Esophagus muscularis mucosa (tissue), 4 donors: Measurements from ENCODE around the gene CNNM2. TPM values are rescaled to one million over a fixed set of nuclear protein-coding genes. Genes with fewer than 3 reads are reported as not detected.

ENCODE experiments used
- DNase-seq: peaks from one replicate; pipeline ENCODE4 v3.0.0-alpha.2; 2017; ENCODE audit errors: extremely low spot score
- H3K27ac ChIP-seq, 4 donors: fragments of 200-600 bp; sonication (generic); replicated peaks in 1 of 4; 1 replicate in 3 of 4; 2 replicates in 1 of 4; pipeline ENCODE4 v1.5.1; 2016 to 2019; ENCODE audit warnings: mild to moderate bottlenecking in 1 of 4
- H3K27me3 ChIP-seq, 4 donors: fragments of 200-600 bp; sonication (generic); one replicate each; pipeline versions ENCODE4 v1.5.1 to v1.6.0; 2016 to 2019
- H3K36me3 ChIP-seq, 4 donors: fragments of 200-600 bp; sonication (generic); one replicate each; pipeline ENCODE4 v1.5.1; 2016 to 2019
- H3K4me1 ChIP-seq, 4 donors: fragments of 200-600 bp; sonication (generic); one replicate each; pipeline ENCODE4 v1.5.1; 2016 to 2019
- H3K4me3 ChIP-seq, 4 donors: fragments of 200-600 bp; sonication (generic); 1 replicate in 2 of 4; 2 replicates in 2 of 4; pipeline ENCODE4 v1.5.1; 2016 to 2019; ENCODE audit warnings: mild to moderate bottlenecking in 4 of 4, moderate library complexity in 1 of 4
- H3K9me3 ChIP-seq, 4 donors: fragments of 200-600 bp; sonication (generic); 1 replicate in 3 of 4; 2 replicates in 1 of 4; pipeline ENCODE4 v1.5.1; 2016 to 2019
- EP300 ChIP-seq: sonication (generic); formaldehyde crosslinking; IDR thresholded peaks from one replicate; pipeline ENCODE4 v1.6.1; 2017; ENCODE audit warnings: antibody characterized with exemption
- POLR2A ChIP-seq: fragments of 450-650 bp; IDR thresholded peaks from one replicate; pipeline ENCODE4 v1.6.1; 2017; ENCODE audit warnings: antibody characterized with exemption, moderate library complexity, mild to moderate bottlenecking, low read depth
- POLR2AphosphoS5 ChIP-seq, 2 donors: sonication (generic); formaldehyde crosslinking; IDR thresholded peaks; one replicate each; pipeline ENCODE4 v1.6.1; 2017; ENCODE audit warnings: antibody characterized with exemption in 2 of 2
- WGBS: methylation state at CpG from one replicate; pipeline ENCODE4 v1.1.5; 2018; 5-methylcytosine and 5-hydroxymethylcytosine counted together
- intact Hi-C: fragments of 100-400 bp; cut with DNase I; formaldehyde crosslinking; loops from one replicate; pipeline ENCODE4 v1.15.1; 2023
- total RNA-seq, 4 donors: library from RNA; depleted of rRNA; stranded (reverse); fragments of >200 nt; gene quantifications; one replicate each; pipeline versions ENCODE4 v1.1.0 to v1.2.1, GENCODE V29; 2016
- TF ChIP-seq, protein P1 (sequence below), 3 experiments: fragments of 200-600 bp in 2 of 3; fragments of 450-650 bp in 1 of 3; sonication (generic) in 2 of 3; IDR thresholded peaks; one replicate each; pipeline ENCODE4 v1.5.1; 2017 to 2019; ENCODE audit warnings: antibody characterized with exemption in 3 of 3, mild to moderate bottlenecking in 2 of 3, moderate library complexity in 1 of 3

The CNNM2 gene
- total RNA-seq, 4 donors from 2014 or later: 4.0 to 9.3 (median 5.4) TPM

DNA sequence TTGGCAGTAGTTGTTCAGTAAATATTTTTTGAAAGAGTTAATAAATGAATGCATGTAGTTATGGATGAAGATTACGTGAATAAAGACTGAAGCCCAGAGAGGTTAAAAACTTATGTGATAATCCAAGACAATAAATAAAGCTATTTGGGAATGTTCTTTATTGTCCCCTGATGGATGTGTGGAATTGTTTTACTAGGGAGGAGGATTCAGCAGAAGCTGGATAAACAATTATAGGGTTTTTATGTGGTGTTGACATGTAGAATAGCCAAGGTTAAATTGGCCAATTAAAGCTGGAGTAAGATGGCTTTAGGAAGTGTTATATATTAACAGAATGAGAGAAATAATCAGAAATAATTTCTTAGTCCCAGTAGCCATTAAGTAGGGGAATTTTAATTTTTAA is 66.0 kb downstream of the CNNM2 start:
- intact Hi-C loops: no loop called here
- TF ChIP-seq EP300 (no peak), POLR2A (no peak), POLR2AphosphoS5 (IDR thresholded peaks at IDR 0.05) (no peak)
- TF ChIP-seq, protein P1, sequence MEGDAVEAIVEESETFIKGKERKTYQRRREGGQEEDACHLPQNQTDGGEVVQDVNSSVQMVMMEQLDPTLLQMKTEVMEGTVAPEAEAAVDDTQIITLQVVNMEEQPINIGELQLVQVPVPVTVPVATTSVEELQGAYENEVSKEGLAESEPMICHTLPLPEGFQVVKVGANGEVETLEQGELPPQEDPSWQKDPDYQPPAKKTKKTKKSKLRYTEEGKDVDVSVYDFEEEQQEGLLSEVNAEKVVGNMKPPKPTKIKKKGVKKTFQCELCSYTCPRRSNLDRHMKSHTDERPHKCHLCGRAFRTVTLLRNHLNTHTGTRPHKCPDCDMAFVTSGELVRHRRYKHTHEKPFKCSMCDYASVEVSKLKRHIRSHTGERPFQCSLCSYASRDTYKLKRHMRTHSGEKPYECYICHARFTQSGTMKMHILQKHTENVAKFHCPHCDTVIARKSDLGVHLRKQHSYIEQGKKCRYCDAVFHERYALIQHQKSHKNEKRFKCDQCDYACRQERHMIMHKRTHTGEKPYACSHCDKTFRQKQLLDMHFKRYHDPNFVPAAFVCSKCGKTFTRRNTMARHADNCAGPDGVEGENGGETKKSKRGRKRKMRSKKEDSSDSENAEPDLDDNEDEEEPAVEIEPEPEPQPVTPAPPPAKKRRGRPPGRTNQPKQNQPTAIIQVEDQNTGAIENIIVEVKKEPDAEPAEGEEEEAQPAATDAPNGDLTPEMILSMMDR (IDR thresholded peaks at IDR 0.05): no peak
- peaks cover 0 to 6% (median 2%) of the 10 kb centered on the region in 4 donors for H3K4me1 ChIP-seq
- H3K9me3 ChIP-seq: no peaks in the 10 kb centered on the region
- no peak overlapping the region for H3K4me3 ChIP-seq
- no peaks in the 10 kb centered on the region for H3K36me3 ChIP-seq
- no peak for DNase-seq
- no peaks in the 10 kb centered on the region for H3K27me3 ChIP-seq
- H3K27ac ChIP-seq: no peak overlapping the region
- WGBS: 97% methylated on average over 1 of the region's 1 CpG

DNA sequence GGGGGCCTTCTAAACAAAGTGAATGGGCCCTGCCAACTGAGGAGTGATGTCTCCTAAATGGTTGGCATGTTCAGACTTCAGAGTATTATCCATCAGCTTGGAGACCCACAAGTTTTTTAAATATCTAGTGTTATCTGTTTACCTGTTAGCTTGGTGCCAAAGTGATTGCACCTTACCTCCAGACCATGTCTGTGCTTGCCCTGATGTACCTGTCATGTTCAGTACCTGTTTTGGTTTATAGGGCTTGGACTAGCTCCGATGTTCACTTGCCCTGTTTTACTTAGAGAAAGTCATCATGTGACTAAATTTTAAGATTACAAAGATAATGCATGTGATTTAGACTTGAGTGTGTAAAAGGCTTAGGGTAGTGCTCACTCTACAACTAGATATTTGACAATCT is 67.7 kb downstream of the CNNM2 start:
- TF ChIP-seq, protein P1 (IDR thresholded peaks at IDR 0.05): no peak
- no peak for TF ChIP-seq POLR2A
- no peak for TF ChIP-seq POLR2AphosphoS5 (IDR thresholded peaks at IDR 0.05)
- no peak for TF ChIP-seq EP300
- no peaks in the 10 kb centered on the region for H3K9me3 ChIP-seq
- no peaks in the 10 kb centered on the region for H3K27me3 ChIP-seq
- H3K36me3 ChIP-seq: no peaks in the 10 kb centered on the region
- intact Hi-C loops: no loop called here
- 100% methylated on average over 1 of the region's 1 CpG for WGBS
- peaks cover 0 to 6% (median 2%) of the 10 kb centered on the region in 4 donors for H3K4me1 ChIP-seq
- no peak overlapping the region for H3K4me3 ChIP-seq
- no peak for DNase-seq
- H3K27ac ChIP-seq: no peak overlapping the region

DNA sequence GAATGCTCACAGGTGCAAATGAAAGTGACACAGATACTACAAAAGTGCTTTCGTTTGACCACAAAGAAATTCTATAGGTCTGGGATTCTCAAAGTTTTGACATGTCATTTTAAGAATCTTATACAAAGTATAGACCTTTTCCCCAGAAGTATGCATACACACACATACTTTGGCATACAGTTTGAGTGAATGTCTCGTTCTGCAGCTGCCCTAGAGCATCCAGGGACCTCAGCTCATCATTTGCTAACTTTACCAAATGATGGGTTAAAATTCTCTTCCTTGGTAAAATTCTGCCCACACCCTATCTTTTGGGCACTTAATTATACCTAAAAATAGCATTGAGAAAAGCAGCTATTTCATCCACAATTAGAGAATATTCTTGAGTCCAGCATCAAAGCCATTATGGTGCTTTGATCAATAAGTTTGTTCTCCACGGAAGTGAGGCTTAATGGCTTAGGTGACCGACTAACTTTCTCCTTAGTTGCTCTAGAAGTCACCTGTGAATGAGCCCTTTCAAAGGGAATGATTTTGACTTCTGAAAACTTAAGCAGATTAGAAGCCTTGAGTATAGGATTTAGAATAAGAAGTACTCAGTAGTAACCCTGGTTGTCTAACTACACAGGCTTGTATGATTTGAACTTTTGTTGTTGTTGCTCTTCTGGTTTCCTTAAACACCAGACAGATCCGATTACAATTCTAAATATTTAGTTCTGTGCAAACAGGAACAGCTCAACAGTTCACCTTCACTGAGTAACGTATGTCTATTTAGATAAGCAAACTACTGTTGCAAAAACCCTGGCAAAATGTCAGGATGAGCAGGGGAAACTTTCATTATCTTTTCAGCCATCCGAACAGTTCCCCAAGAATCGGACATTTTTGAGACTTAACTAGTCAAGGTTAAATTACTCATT is 70.6 kb downstream of the CNNM2 start:
- no peak for TF ChIP-seq POLR2AphosphoS5 (IDR thresholded peaks at IDR 0.05)
- no peak for TF ChIP-seq EP300
- TF ChIP-seq, protein P1 (IDR thresholded peaks at IDR 0.05): no peak
- no peak for TF ChIP-seq POLR2A
- no peaks in the 10 kb centered on the region for H3K36me3 ChIP-seq
- no peak overlapping the region for H3K4me3 ChIP-seq
- 51% methylated on average over 8 of the region's 8 CpGs for WGBS
- no peaks in the 10 kb centered on the region for H3K27me3 ChIP-seq
- no peak overlapping the region for H3K27ac ChIP-seq
- intact Hi-C loops: no loop called here
- peaks cover 0 to 6% (median 2%) of the 10 kb centered on the region in 4 donors for H3K4me1 ChIP-seq
- DNase-seq: no peak
- H3K9me3 ChIP-seq: no peaks in the 10 kb centered on the region

DNA sequence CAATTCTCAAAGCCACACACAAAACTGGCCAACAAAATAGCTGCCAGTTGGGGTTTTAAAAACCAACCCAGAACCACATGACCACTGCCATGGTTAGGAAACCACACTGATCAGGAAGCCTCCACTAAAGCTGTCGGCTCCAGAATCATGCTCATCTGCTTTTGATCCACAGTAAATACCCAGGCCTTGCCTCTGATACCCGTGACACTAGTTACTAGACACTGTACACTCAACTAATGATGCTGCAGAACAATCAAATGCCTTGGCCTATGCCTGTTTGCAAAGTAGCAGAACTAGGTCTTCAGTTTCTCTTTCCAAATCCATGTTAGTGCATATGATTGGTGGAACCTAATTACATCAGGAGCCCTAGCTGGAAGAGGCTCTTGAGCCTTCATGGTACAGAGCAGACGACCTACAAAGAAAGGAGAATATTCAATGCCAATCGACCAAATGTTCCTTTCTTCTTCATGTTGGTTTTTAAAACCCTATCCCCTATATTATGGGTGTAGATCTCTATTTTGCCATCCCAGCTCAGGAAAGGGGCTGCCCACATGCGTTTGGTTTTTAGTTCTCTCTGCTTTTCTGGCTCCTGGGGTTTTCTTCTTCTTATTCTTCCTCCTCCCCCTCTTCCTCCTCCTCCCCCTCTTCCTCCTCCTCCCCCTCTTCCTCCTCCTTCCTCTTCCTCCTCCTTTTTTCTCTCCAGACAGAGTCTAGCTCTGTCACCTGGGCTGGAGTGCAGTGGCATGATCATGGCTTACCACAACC is 76.6 kb downstream of the CNNM2 start:
- Histone ChIP-seq H3K4me3 (no peak overlapping the region), H3K27ac (no peak overlapping the region), H3K9me3 (no peaks in the 10 kb centered on the region), H3K4me1 (no peaks in the 10 kb centered on the region), H3K36me3 (no peaks in the 10 kb centered on the region), H3K27me3 (no peaks in the 10 kb centered on the region)
- WGBS: 95% methylated on average over 5 of the region's 5 CpGs
- TF ChIP-seq POLR2AphosphoS5 (IDR thresholded peaks at IDR 0.05): no peak
- TF ChIP-seq POLR2A: no peak
- no peak for TF ChIP-seq EP300
- TF ChIP-seq, protein P1 (IDR thresholded peaks at IDR 0.05): no peak
- intact Hi-C loops: no loop called here
- no peak for DNase-seq
